GM10266 (cell line): Measurements from ENCODE around the gene SELP.

Source experiments
- DNase-seq: peaks from one replicate; pipeline ENCODE4 v3.0.0; 2012; ENCODE audit errors: extremely low spot score
- TF ChIP-seq, protein P1 (sequence below): IDR thresholded peaks from 2 replicates; pipeline ENCODE4 v1.5.1; 2012; ENCODE audit warnings: mild to moderate bottlenecking, low read depth; ENCODE audit not compliant: control insufficient read depth, insufficient read depth; ENCODE audit errors: missing control alignments

SELP gene

DNA sequence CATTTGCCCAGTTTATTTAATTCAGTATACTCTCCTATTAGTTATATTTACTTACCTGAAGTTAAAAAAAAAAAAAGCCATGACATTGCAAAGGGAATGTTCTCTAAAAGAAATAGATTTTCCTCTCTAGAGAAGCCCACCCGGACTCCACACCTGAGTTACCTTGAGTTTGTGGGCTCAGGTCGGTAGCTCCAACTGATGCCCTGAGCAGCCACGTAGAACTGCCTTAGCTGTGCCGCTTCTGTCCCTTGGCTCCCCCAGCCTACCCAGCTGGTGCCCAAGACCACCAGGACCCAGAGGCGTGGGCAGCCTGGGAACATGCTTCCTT, 43.9 kb downstream of the SELP start:
- TF ChIP-seq, protein P1, sequence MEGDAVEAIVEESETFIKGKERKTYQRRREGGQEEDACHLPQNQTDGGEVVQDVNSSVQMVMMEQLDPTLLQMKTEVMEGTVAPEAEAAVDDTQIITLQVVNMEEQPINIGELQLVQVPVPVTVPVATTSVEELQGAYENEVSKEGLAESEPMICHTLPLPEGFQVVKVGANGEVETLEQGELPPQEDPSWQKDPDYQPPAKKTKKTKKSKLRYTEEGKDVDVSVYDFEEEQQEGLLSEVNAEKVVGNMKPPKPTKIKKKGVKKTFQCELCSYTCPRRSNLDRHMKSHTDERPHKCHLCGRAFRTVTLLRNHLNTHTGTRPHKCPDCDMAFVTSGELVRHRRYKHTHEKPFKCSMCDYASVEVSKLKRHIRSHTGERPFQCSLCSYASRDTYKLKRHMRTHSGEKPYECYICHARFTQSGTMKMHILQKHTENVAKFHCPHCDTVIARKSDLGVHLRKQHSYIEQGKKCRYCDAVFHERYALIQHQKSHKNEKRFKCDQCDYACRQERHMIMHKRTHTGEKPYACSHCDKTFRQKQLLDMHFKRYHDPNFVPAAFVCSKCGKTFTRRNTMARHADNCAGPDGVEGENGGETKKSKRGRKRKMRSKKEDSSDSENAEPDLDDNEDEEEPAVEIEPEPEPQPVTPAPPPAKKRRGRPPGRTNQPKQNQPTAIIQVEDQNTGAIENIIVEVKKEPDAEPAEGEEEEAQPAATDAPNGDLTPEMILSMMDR = no peak

DNA sequence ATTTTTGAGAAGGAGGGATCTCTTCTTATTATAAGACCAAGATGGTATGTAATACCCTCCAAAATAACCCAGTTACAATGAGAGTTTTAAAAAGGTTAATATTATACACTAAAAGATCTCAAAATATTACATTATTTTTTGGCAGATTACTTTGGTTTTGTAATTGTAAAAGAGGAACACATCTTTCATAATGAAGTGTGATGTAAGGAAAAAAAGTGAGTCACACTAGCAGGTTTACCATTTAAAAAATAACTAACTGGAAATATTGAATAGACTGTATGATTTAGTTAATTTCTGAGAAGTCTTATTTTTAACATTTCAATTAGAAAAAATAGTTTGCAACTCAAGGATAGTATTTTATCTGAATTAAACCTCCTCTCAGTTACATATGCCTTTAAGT, 44.7 kb downstream of the SELP start:
- TF ChIP-seq, protein P1 = no peak

More for the DNA sequence above, 43.9 kb downstream of the SELP start:
- no peak for DNase-seq

DNA sequence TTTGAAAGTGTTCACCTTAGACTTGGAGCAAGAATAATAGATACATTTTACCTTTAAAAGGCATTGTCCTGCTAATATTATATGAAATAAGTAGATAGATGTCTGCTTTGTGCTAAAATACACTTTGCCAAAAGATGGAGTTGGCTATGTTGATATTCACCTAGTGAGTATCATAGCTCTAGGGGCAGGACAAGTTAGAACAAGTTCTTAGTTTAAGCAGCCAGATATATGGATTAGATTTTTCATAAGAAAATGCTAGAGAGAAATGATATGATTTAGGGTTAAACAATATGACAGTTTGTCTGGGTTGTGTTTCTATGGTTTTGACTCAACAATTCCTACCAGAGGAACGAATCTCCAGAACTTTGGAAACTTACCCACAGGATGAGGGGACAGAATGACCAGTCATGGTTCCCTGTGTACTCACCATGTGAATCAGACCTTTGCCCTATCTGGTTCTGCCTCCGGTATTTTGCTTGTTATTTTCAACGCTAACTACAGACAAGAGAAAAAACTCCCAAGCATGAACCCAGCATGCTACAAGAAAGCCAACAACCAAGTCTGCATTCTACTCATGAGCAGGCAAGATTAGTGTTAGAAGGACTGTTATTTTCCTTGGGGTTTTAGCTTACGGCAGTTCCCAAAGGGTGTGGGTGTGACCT, 45.3 kb downstream of the SELP start:
- DNase-seq = no peak
- TF ChIP-seq, protein P1 = no peak

More for the DNA sequence above, 44.7 kb downstream of the SELP start:
- no peak for DNase-seq

DNA sequence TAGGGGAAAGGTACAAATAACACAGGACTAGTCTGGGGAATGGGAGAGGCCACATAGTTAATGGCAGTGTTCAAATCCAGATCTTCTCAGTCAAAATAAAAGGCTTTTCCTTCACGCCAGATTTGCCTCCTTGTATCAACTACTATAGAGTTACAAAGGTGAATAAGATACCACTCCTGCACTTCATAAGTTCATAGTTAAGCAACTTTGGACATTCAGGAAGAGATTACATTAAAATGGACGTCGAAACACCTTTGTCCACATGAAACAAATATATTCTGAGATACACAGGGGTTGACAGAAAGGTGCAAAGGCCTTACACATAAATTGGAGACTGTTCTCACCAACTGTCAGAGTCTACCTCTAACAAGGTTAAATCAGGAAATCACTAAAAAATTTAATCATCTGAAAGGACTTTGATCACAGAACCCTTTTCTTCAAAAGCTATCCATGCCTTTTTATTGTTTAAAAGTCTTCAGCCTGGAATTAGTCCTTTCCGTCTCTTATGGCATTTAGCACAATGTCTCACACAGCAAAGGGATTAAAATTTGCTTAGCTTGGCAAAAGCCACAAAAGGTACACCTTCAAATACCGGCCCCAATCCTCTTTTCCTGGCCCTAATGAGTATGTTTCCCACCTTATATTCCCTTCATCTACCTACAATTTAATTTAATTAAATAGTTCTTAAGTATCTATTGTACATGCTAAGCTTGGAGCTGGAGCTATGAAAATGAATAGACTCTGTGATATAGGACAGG, 51.8 kb downstream of the SELP start:
- no peak for DNase-seq
- TF ChIP-seq, protein P1 = no peak

DNA sequence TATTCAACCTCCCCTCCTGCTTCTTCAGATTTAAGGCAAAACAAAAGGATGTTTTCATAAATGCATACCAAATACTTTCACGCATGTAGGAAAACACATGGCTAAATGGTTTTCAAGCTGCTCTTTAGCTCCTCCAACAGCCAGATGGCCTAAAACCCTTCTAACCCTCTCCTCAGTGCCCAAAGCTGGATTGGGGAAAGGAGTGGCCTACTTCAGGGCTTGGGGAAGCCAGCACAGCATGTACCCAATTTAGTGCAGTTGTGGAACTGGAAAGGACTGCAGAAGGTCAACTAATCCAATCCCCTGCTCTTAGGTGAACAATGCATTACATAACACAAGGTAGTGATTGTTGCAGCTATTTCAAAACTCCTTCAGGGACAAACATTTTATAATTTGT, 53.0 kb downstream of the SELP start:
- TF ChIP-seq, protein P1 = no peak
- no peak for DNase-seq

DNA sequence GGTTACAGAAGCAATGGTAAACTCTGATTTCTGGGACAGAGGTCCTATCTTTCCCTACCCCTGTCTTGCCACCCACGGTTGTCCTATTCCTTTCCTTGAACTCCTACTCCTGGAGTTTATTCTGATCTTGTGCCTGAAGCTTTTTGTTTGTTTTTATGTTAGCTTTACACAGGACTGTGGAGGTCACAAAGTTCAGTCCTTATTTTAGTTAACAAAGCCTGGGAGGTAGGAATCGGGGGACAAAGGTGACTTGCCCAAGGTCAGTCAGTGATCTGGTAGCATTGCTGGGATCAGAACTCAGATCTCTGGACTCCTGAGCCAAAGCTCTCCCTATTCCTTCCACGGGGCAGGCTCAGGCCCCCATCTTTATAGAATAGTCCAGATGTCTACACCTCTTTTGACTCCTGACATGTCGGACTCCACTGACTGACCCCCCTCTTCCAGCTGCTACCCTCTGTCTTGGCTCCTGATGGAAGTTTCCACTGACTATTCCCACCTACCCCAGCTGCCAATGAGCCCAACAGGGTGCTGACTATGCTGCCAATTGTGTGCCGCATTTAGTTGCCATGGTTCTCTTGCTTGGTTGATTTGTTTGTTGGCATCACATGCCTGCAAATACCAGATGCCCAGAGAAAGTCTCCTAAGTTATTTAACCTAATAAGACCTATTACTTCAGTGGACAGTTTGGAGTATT, 53.5 kb downstream of the SELP start:
- DNase-seq = no peak
- TF ChIP-seq, protein P1 = no peak

DNA sequence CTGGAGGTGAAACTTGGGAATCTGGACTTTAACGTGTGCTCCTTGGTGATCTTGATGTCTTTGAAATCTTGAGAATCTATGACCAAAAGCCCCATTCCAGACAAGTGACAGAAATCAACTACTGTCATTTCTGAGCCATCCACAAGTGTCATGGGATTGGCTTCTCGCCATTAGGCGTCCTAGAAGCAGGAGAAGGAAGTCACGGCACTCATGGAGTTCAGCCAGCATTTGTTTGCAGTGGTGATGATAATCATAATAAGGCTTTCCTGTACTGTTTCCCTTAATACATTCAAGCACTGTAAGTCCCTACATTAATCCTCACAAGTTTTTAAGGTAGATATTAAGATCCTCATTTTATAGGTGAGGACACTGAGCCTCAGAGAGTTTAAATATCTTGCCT, 55.6 kb downstream of the SELP start:
- TF ChIP-seq, protein P1 = no peak
- no peak for DNase-seq
